Endothelial cell (in vitro differentiated cells): ENCODE results near the gene ABLIM2. TPM values are rescaled to one million over a fixed set of nuclear protein-coding genes. Genes with fewer than 3 reads are reported as not detected.

Experiments used
- DNase-seq: peaks from one replicate; pipeline ENCODE4 v3.0.0; 2021; ENCODE audit warnings: low spot score
- H3K27ac Mint-ChIP-seq: one replicate; pipeline ENCODE4 v1.8.0; 2021; ENCODE audit warnings: mixed read lengths, inconsistent platforms; ENCODE audit not compliant: unreplicated experiment
- H3K27me3 Mint-ChIP-seq: one replicate; pipeline ENCODE4 v1.8.0; 2021; ENCODE audit warnings: mild to moderate bottlenecking, moderate library complexity, mixed read lengths, inconsistent platforms; ENCODE audit not compliant: unreplicated experiment
- H3K36me3 Mint-ChIP-seq: one replicate; pipeline ENCODE4 v1.8.0; 2021; ENCODE audit warnings: mild to moderate bottlenecking, low read depth, mixed read lengths, inconsistent platforms; ENCODE audit not compliant: unreplicated experiment
- H3K4me1 Mint-ChIP-seq: one replicate; pipeline ENCODE4 v1.8.0; 2021; ENCODE audit warnings: mild to moderate bottlenecking, mixed read lengths, inconsistent platforms; ENCODE audit not compliant: unreplicated experiment
- H3K4me3 Mint-ChIP-seq: one replicate; pipeline ENCODE4 v1.8.0; 2021; ENCODE audit warnings: mild to moderate bottlenecking, mixed read lengths, inconsistent platforms; ENCODE audit not compliant: unreplicated experiment
- H3K9me3 Mint-ChIP-seq: one replicate; pipeline ENCODE4 v1.8.0; 2021; ENCODE audit warnings: mixed read lengths, inconsistent platforms; ENCODE audit not compliant: unreplicated experiment
- CTCF ChIP-seq: fragments of 200-600 bp; sonication (generic); IDR thresholded peaks from one replicate; pipeline ENCODE4 v1.5.0; 2021; ENCODE audit warnings: antibody characterized with exemption; ENCODE audit not compliant: unreplicated experiment
- total RNA-seq: library from RNA; stranded (reverse); fragmentation: NEBNext Ultra II Directional; extraction: Animal tissue kit (Norgen Biotek cat#: 25700); gene quantifications from one replicate; pipeline ENCODE4 v1.2.1, GENCODE V29; 2021; ENCODE audit not compliant: unreplicated experiment

Gene ABLIM2
- total RNA-seq, 1 donor from 2014 or later = 0.74 TPM

GRCh38 chr4:8029689-8030088, 128.9 kb downstream of the ABLIM2 start:
- peaks cover 5% of the 10 kb centered on the region for H3K27me3 Mint-ChIP-seq
- H3K9me3 Mint-ChIP-seq = no peaks in the 10 kb centered on the region
- DNase-seq = no peak
- peaks cover 3% of the 10 kb centered on the region for H3K36me3 Mint-ChIP-seq
- no peaks in the 10 kb centered on the region for H3K4me1 Mint-ChIP-seq
- no peak for TF ChIP-seq CTCF
- H3K27ac Mint-ChIP-seq = no peak overlapping the region
- no peak overlapping the region for H3K4me3 Mint-ChIP-seq

- peaks cover 5% of the 10 kb centered on the region for H3K27me3 Mint-ChIP-seq
- no peak overlapping the region for H3K4me3 Mint-ChIP-seq
- H3K4me1 Mint-ChIP-seq = no peaks in the 10 kb centered on the region
- TF ChIP-seq CTCF = no peak
- no peak overlapping the region for H3K27ac Mint-ChIP-seq
- DNase-seq = no peak
- peaks cover 3% of the 10 kb centered on the region for H3K36me3 Mint-ChIP-seq
- no peaks in the 10 kb centered on the region for H3K9me3 Mint-ChIP-seq
Measured at GRCh38 chr4:8028884-8029568, 129.6 kb downstream of the ABLIM2 start.

GRCh38 chr4:8028368-8028767, 130.2 kb downstream of the ABLIM2 start:
- no peaks in the 10 kb centered on the region for H3K9me3 Mint-ChIP-seq
- H3K4me3 Mint-ChIP-seq = no peak overlapping the region
- H3K27me3 Mint-ChIP-seq = peaks cover 6% of the 10 kb centered on the region
- no peak overlapping the region for H3K27ac Mint-ChIP-seq
- peaks cover 3% of the 10 kb centered on the region for H3K36me3 Mint-ChIP-seq
- no peaks in the 10 kb centered on the region for H3K4me1 Mint-ChIP-seq
- no peak for DNase-seq
- TF ChIP-seq CTCF = no peak

- Mint-ChIP-seq H3K27me3 (peaks cover 8% of the 10 kb centered on the region), H3K4me3 (no peak overlapping the region), H3K9me3 (no peaks in the 10 kb centered on the region), H3K27ac (no peak overlapping the region), H3K4me1 (no peaks in the 10 kb centered on the region), H3K36me3 (peaks cover 3% of the 10 kb centered on the region)
- no peak for DNase-seq
- no peak for TF ChIP-seq CTCF
Measured at GRCh38 chr4:8026453-8026852, 132.2 kb downstream of the ABLIM2 start.

- H3K4me3 Mint-ChIP-seq = no peak overlapping the region
- DNase-seq = no peak
- H3K27me3 Mint-ChIP-seq = peaks cover 13% of the 10 kb centered on the region
- TF ChIP-seq CTCF = no peak
- H3K36me3 Mint-ChIP-seq = peaks cover 3% of the 10 kb centered on the region
- no peaks in the 10 kb centered on the region for H3K9me3 Mint-ChIP-seq
- H3K4me1 Mint-ChIP-seq = no peaks in the 10 kb centered on the region
- H3K27ac Mint-ChIP-seq = no peak overlapping the region
Measured at GRCh38 chr4:8025668-8026067, 132.9 kb downstream of the ABLIM2 start.
